Activated CD8-positive, alpha-beta memory T cell treated with anti-CD3 and anti-CD28 coated beads for 1 hour (primary cell): ENCODE data around the gene BMPR1B.

Experiments
- DNase-seq, 2 donors: peaks; one replicate each; pipeline ENCODE4 v3.0.0-alpha.2; 2020; ENCODE audit warnings: low read depth in 1 of 2; ENCODE audit errors: extremely low read depth in 1 of 2

The BMPR1B gene

DNA sequence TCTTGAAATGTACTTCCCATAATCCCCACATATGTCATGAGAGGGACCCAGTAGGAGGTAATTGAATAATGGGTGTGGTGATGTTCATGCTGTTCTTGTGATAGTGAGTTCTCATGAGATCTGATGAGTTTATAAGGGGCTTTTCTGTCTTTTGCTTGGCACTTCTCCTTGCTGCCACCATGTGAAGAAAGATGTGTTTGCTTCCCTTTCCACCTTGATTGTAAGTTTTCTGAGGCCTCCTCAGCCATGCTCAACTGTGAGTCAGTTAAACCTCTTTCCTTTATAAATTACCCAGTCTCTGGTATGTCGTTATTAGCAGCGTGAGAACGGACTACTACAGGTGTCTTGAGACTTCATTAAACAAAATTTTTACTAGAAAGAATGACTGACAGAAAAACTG is 323.2 kb downstream of the BMPR1B start:
- DNase-seq: no peak

- no peak for DNase-seq
These were observed 326.8 kb downstream of the BMPR1B start for GRCh38 chr4:95084584-95084983.

- no peak for DNase-seq
These were observed 327.5 kb downstream of the BMPR1B start for GRCh38 chr4:95085124-95085833.

DNA sequence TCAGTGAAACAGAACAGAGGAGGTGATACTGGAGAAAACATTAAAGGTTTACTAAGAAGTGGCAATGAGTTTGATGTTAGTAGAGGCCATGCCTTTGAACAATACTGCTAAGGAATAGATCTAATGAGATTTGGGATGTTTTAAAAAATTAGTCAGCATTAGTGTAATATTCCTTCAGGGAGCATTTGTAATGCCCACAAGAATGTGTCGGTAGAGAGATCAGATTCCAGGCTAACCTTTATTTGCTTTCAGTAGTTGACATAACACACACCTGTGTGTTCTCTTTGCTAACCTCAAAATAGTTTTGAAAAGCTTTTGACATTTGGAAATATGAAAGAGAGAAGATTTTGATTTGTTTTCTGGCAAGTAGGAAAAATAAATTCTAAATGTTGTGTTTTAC is 328.8 kb downstream of the BMPR1B start:
- no peak for DNase-seq

DNA sequence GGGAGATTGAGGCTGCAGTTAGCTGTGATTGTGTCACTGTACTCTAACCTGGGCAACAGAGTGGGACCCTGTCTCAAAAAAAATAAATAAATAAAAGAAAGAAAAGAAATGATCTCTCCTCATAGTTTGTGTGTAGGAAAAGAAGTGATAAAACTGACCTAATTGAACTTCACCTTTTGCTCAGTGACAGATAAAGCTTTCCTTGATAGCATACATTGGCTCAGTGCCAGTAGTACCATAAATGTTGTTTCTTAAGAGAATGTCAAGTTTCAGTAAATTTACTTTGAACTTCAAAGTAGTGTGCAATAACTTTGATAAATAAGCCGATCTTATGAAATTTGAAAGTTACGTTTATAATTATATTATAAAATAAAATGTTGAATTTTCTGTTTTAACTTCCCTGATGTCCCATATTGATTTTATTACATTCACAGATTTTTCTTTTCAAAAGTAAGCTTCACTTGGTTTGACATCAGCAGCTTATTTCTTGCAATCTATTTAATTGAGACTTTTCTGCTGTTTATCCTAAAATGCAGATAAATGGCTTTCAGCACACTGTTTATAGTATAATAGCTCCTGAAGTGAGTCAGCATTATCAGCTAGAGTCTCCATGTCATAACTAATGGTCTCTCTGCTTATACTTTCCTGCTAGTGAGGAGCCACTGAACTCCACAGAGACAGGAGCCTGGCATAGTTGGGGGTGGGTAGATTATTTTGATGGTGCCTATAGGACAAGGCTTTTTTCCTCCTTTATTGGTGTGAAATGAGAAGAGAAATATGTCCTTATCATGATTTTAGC is 330.1 kb downstream of the BMPR1B start:
- no peak for DNase-seq

GRCh38 chr4:95091272-95091671 is 333.5 kb downstream of the BMPR1B start:
- DNase-seq: no peak

DNA sequence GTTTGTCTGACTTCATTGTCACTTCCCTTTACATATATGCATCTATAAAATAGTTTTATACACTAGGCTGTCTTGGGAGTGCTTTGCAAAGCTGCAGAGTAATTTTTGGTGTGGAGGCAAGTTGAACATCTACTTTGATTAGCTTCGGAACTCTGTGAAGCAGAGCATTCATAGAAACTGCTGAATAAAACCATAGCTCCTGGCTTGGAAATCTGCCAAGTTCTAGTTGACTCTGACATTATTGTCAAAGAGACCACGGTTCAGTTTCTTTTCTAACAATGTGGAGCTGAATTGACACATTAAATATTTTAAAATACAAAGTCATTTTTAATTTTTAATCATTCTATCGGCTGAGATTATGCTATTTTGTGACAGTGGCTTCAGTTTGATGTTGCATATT is 335.0 kb downstream of the BMPR1B start:
- DNase-seq: no peak

- no peak for DNase-seq
These were observed 335.7 kb downstream of the BMPR1B start for GRCh38 chr4:95093460-95093859.

DNA sequence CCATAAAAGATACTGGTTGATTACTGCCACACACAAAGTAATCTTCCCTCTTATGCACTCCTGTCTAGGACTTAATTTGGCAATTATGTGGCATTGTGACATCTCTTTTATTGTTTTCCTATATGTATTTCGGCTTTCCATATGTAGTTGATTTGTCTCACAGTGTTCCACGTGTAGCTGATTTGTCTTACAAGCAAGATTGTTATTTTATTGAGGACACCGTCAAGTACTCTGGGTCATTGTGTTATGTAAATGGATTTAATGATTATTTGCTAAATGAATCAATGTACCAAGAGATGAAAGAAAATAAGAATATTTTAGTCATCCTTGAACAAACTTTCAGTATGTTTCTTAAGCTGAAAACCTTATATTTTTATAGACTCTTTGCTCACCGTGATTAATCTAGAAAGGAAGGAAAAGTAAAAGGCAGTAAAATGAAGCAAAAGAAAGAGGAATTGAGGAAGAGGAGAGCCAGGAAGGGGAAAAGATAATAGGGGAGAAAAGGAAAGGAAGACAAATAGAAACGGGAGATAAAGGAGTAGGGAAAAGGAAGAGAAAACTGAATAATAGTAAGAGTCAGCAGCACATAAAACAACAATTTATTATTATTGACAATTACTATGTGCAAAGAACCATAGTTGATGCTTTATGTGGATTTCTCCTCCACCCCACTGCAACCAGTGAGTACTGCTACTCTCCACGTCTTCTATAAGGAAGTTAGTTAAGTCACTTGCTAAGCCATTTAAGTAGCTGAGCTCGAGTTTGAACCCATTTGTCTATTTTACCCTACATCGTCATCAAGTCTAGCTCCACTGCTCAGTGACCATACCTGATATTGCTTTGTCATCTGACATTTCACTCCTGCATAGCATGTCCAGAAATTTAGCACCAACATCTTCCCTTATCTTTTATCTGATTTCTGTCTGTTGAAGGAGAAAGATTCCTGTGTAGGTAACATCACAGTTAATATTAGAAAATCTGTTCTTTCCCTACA is 336.5 kb downstream of the BMPR1B start:
- no peak for DNase-seq

GRCh38 chr4:95095348-95095974 is 337.7 kb downstream of the BMPR1B start:
- DNase-seq: no peak

- no peak for DNase-seq
These were observed 344.5 kb downstream of the BMPR1B start for GRCh38 chr4:95102162-95102790.

DNA sequence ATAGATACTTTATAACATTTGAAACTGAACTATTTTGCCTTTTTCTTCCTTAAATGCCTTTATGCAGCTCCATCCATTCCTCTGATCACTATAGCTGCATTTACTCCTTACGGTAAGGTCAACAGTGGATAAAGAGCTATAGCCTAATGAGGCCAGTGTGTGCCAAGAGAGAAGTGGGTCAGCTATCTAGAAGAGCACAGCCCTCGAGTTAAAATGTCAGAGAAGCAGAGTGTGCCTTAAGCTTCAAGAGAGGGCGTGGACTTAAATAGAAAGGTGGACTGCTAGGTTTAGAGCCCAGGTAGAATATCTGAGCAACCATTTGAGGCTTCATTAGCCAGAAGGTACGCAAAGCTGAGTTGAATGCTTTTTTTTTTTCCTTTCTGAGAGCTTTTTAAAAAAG is 347.4 kb downstream of the BMPR1B start:
- no peak for DNase-seq

DNA sequence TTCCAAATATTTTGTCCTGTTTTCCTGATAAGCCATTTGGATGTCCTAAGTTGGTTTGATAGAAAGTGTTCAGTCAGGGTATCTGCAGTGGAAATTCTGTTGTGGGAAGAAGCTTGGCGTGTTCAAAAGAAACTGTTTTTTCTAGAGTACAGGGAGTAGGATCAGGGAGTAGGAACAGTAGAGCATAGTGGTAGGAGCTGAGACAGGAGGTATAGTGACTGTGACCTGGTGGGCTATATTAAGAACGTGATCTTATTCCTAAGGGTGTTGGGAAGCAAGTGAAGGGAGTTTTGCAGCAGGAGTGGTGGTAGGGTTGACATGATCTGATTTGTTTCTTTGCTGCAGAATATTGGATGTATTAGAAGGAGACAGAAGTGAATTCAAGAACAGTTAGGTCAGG is 348.2 kb downstream of the BMPR1B start:
- DNase-seq: no peak

- no peak for DNase-seq
These were observed 348.7 kb downstream of the BMPR1B start for GRCh38 chr4:95106408-95106928.

- no peak for DNase-seq
These were observed 349.2 kb downstream of the BMPR1B start for GRCh38 chr4:95107004-95107403.

GRCh38 chr4:95107635-95108034 is 349.9 kb downstream of the BMPR1B start:
- no peak for DNase-seq

DNA sequence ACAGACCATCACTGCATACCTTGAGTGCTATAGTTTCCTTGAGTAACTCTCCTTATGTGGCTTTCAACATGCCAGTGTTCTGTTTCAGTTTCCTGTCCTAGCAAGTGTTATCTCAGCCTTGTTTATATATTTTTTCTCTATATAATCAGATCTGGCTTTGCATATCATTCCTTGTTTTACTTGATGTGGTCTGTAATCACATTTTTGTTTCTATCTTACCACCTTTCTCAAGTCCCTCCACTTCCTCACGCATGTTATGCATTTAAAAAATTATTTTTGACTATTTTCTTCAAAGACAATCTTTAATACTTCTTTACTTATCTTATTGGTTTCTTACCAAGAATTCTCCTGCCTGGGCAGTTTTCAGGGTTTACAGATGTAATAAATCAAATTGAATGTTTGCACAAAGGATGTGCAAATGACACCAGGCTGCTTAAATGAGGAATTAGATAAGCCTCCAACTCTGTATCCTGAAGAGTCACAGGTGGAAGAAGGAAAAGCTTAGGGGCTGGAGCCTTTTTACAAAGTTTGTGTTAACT is 351.2 kb downstream of the BMPR1B start:
- no peak for DNase-seq

GRCh38 chr4:95114521-95114920 is 356.8 kb downstream of the BMPR1B start:
- no peak for DNase-seq

DNA sequence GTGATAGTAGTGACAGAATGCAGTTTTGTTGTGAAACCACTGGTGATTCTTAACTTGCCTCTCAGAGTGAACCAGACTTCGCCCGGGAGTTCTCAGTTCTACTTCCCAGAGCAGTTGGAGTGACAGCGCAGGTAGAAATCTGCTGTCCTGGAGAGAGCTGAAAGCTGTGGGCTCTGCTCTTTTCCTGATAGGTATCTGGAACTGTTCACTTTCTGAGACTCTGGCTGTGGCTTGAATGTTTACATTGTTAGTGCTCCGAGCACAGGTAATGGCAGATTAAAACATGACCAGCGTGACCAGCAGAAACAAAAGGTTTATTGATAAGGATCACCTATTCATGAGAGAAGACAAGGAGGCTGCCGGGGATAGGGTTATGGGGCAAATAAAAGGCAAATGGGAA is 360.7 kb downstream of the BMPR1B start:
- no peak for DNase-seq

GRCh38 chr4:95120456-95120855 is 362.7 kb downstream of the BMPR1B start:
- DNase-seq: no peak
